Suppressor macrophage (primary cell): ENCODE data around the gene MIB1.
"Not testable (repeated sequence)": the region's sequence is repeated elsewhere in the genome, so short reads cannot be mapped to it uniquely, and the experiment has no call there.

Experiments
- DNase-seq, 4 experiments: peaks; one replicate each; pipeline ENCODE4 v3.0.0-alpha.2; 2020 to 2022
- total RNA-seq, 17 experiments: gene quantifications; one replicate each; lab custom pipeline; 2026; ENCODE audit warnings: mixed read lengths in 6 of 17, inconsistent platforms in 3 of 17; lab: John Stamatoyannopoulos, UW

MIB1 gene
- 46.8 to 122 (median 91.9) reads per million in 17 experiments for total RNA-seq

- peak; percentile 98 to 100 (median 99) for DNase-seq
Measured at GRCh38 chr18:21740538-21741311, at the start of gene MIB1. Gene MIB1, plus strand, starts transcription at chr18:21740792. Its CDS starts 792 bp downstream, at chr18:21741584.

GRCh38 chr18:21693322-21693721 lies 47.3 kb upstream of the MIB1 start:
- no peak for DNase-seq

- DNase-seq, result peak; percentile 23 to 64 (median 45)
Measured at GRCh38 chr18:21700528-21701075, 40.0 kb upstream of the MIB1 start.

GRCh38 chr18:21701621-21702020 lies 39.0 kb upstream of the MIB1 start:
- DNase-seq, result no peak

GRCh38 chr18:21702602-21703001 lies 38.0 kb upstream of the MIB1 start:
- peak in 1 of 4 experiments; percentile 3 for DNase-seq

GRCh38 chr18:21703241-21703820 lies 37.3 kb upstream of the MIB1 start:
- no peak for DNase-seq

GRCh38 chr18:21704603-21705364 lies 35.8 kb upstream of the MIB1 start, which contains the start of gene ABHD3:
Gene ABHD3, minus strand, starts transcription at chr18:21704774. Its CDS starts 109 bp downstream, at chr18:21704665.
- peak; percentile 95 to 98 (median 96) for DNase-seq

GRCh38 chr18:21706386-21706865 lies 34.2 kb upstream of the MIB1 start:
- no peak for DNase-seq

- DNase-seq, result not testable (repeated sequence)
Measured at GRCh38 chr18:21707130-21707529, 33.5 kb upstream of the MIB1 start.

GRCh38 chr18:21714474-21714873 lies 26.1 kb upstream of the MIB1 start:
- no peak for DNase-seq

GRCh38 chr18:21722687-21723086 lies 17.9 kb upstream of the MIB1 start:
- DNase-seq, result no peak

GRCh38 chr18:21725201-21725600 lies 15.4 kb upstream of the MIB1 start:
- DNase-seq, result no peak

- DNase-seq, result no peak
Measured at GRCh38 chr18:21727702-21728101, 12.9 kb upstream of the MIB1 start.

- DNase-seq, result no peak
Measured at GRCh38 chr18:21733011-21733410, 7.6 kb upstream of the MIB1 start.

- no peak for DNase-seq
Measured at GRCh38 chr18:21735452-21736015, 5.1 kb upstream of the MIB1 start.

- not testable (repeated sequence) for DNase-seq
Measured at GRCh38 chr18:21736926-21737325, 3.7 kb upstream of the MIB1 start.

GRCh38 chr18:21739604-21740537 lies 721 bp upstream of the MIB1 start:
- DNase-seq, result no peak

- peak in 1 of 4 experiments; percentile 75 for DNase-seq
Measured at GRCh38 chr18:21741312-21741561, 645 bp downstream of the MIB1 start.

- DNase-seq, result peak; percentile 27 to 68 (median 54)
Measured at GRCh38 chr18:21741562-21742314, 1.1 kb downstream of the MIB1 start.

- no peak for DNase-seq
Measured at GRCh38 chr18:21742315-21742687, 1.7 kb downstream of the MIB1 start.
